SK-N-MC (cell line): ENCODE measurements around the gene TOMM34.

ENCODE experiments used
- DNase-seq: peaks from one replicate; pipeline ENCODE4 v3.0.0-alpha.2; 2011; ENCODE audit warnings: low read depth, low spot score
- H3K27ac ChIP-seq: fragments of 200-600 bp; sonication (generic); 2 replicates; pipeline ENCODE4 v1.5.1; 2016; ENCODE audit warnings: mixed run types
- H3K36me3 ChIP-seq: fragments of 200-600 bp; sonication (generic); 2 replicates; pipeline ENCODE4 v1.6.1; 2017; ENCODE audit warnings: antibody characterized with exemption, low read length, mixed read lengths; ENCODE audit not compliant: insufficient read depth
- H3K4me3 ChIP-seq: fragments of 200-600 bp; sonication (generic); 2 replicates; pipeline ENCODE4 v1.5.1; 2016
- H3K9ac ChIP-seq: fragments of 200-600 bp; sonication (generic); 2 replicates; pipeline ENCODE4 v1.8.0; 2017; ENCODE audit warnings: mixed run types, mixed read lengths; ENCODE audit not compliant: insufficient read length
- H3K9me3 ChIP-seq: fragments of 200-600 bp; sonication (generic); 2 replicates; pipeline ENCODE4 v1.6.1; 2017; ENCODE audit warnings: low read depth, mild to moderate bottlenecking, antibody characterized with exemption, low read length, moderate library complexity, mixed read lengths
- EZH2 ChIP-seq: fragments of 200-600 bp; sonication (generic); IDR thresholded peaks from one replicate; pipeline ENCODE4 v1.6.1; 2017; ENCODE audit warnings: antibody characterized with exemption
- FOXP2 ChIP-seq: optimal IDR thresholded peaks from 2 replicates; pipeline ENCODE3; 2011; ENCODE audit warnings: mild to moderate bottlenecking, moderate library complexity; ENCODE audit not compliant: insufficient read depth; ENCODE audit errors: extremely low read length, control extremely low read depth
- POLR2AphosphoS5 ChIP-seq: IDR thresholded peaks from 2 replicates; pipeline ENCODE4 v1.6.1; 2012; ENCODE audit warnings: mild to moderate bottlenecking, low read depth, low read length, borderline replicate concordance

The TOMM34 gene

GRCh38 chr20:44960103-44960852 is at the start of gene TOMM34:
TOMM34 (minus strand) TSS chr20:44960397; CDS start chr20:44960333, 64 bp downstream.
- Histone ChIP-seq H3K27ac (peak within 1 kb of the TSS; percentile 43; the same call in 1 of the 2 replicates), H3K9ac (peak within 1 kb of the TSS; percentile 82), H3K4me3 (peak within 1 kb of the TSS; percentile 93), H3K9me3 (no peaks in the 10 kb centered on the region), H3K36me3 (peaks cover 18% of the 10 kb centered on the region)
- no peak for DNase-seq
- TF ChIP-seq FOXP2 (no peak), EZH2 (no peak), POLR2AphosphoS5 (peak; percentile 90)

- TF ChIP-seq EZH2: no peak
- TF ChIP-seq POLR2AphosphoS5: no peak
- no peak for TF ChIP-seq FOXP2
- H3K27ac ChIP-seq: no peak overlapping the region
- peaks cover 5% of the 10 kb centered on the region; the same call in 1 of the 2 replicates for H3K36me3 ChIP-seq
- H3K9ac ChIP-seq: no peak overlapping the region
- H3K9me3 ChIP-seq: no peaks in the 10 kb centered on the region
- DNase-seq: no peak
- H3K4me3 ChIP-seq: no peak overlapping the region
Observed at GRCh38 chr20:45008521-45009049, 48.4 kb upstream of the TOMM34 start.

- Histone ChIP-seq H3K36me3 (peaks cover 42% of the 10 kb centered on the region), H3K4me3 (no peak overlapping the region), H3K27ac (no peak overlapping the region), H3K9me3 (no peaks in the 10 kb centered on the region), H3K9ac (no peak overlapping the region)
- no peak for DNase-seq
- TF ChIP-seq FOXP2: no peak
- TF ChIP-seq POLR2AphosphoS5: no peak
- TF ChIP-seq EZH2: no peak
Observed at GRCh38 chr20:44997668-44998067, 37.5 kb upstream of the TOMM34 start.

GRCh38 chr20:44997171-44997570 is 37.0 kb upstream of the TOMM34 start:
- Histone ChIP-seq H3K27ac (no peak overlapping the region), H3K4me3 (no peak overlapping the region), H3K9ac (no peak overlapping the region), H3K9me3 (no peaks in the 10 kb centered on the region), H3K36me3 (peaks cover 42% of the 10 kb centered on the region)
- TF ChIP-seq POLR2AphosphoS5: no peak
- TF ChIP-seq FOXP2: no peak
- TF ChIP-seq EZH2: no peak
- no peak for DNase-seq

- TF ChIP-seq POLR2AphosphoS5 (no peak), EZH2 (no peak), FOXP2 (no peak)
- H3K9ac ChIP-seq: no peak overlapping the region
- peaks cover 31% of the 10 kb centered on the region for H3K36me3 ChIP-seq
- H3K9me3 ChIP-seq: no peaks in the 10 kb centered on the region
- no peak for DNase-seq
- H3K4me3 ChIP-seq: no peak overlapping the region
- H3K27ac ChIP-seq: no peak overlapping the region
Observed at GRCh38 chr20:44993343-44993742, 33.1 kb upstream of the TOMM34 start.

- Histone ChIP-seq H3K4me3 (no peak overlapping the region), H3K36me3 (peaks cover 27% of the 10 kb centered on the region), H3K9ac (no peak overlapping the region), H3K27ac (no peak overlapping the region), H3K9me3 (no peaks in the 10 kb centered on the region)
- no peak for DNase-seq
- TF ChIP-seq FOXP2 (no peak), EZH2 (no peak), POLR2AphosphoS5 (no peak)
Observed at GRCh38 chr20:44990957-44991356, 30.8 kb upstream of the TOMM34 start.

GRCh38 chr20:44990425-44990824 is 30.2 kb upstream of the TOMM34 start:
- peaks cover 22% of the 10 kb centered on the region for H3K36me3 ChIP-seq
- H3K9me3 ChIP-seq: no peaks in the 10 kb centered on the region
- no peak for TF ChIP-seq EZH2
- TF ChIP-seq POLR2AphosphoS5: no peak
- TF ChIP-seq FOXP2: no peak
- no peak overlapping the region for H3K4me3 ChIP-seq
- H3K27ac ChIP-seq: no peak overlapping the region
- DNase-seq: no peak
- H3K9ac ChIP-seq: no peak overlapping the region

- no peak overlapping the region for H3K4me3 ChIP-seq
- peaks cover 17% of the 10 kb centered on the region for H3K36me3 ChIP-seq
- H3K9me3 ChIP-seq: no peaks in the 10 kb centered on the region
- no peak overlapping the region for H3K9ac ChIP-seq
- H3K27ac ChIP-seq: no peak overlapping the region
- DNase-seq: no peak
- no peak for TF ChIP-seq FOXP2
Observed at GRCh38 chr20:44988631-44989171, 28.5 kb upstream of the TOMM34 start.
